ENCODE results near the gene ATL1.
"Not testable (repeated sequence)": the region's sequence is repeated elsewhere in the genome, so short reads cannot be mapped to it uniquely, and the experiment has no call there.

The ATL1 gene

GRCh38 chr14:50605766-50606165, 45.8 kb downstream of the ATL1 start:
- DNase-seq = no peak

- DNase-seq = no peak
These were observed 46.5 kb downstream of the ATL1 start for GRCh38 chr14:50606468-50606867.

GRCh38 chr14:50607181-50607580, 47.2 kb downstream of the ATL1 start:
- peak; percentile 68 for DNase-seq

- no peak for DNase-seq
These were observed 47.8 kb downstream of the ATL1 start for GRCh38 chr14:50607761-50608160.

GRCh38 chr14:50608302-50608851, 48.4 kb downstream of the ATL1 start:
- no peak for DNase-seq

GRCh38 chr14:50610465-50610864, 50.5 kb downstream of the ATL1 start:
- no peak for DNase-seq

GRCh38 chr14:50612806-50613205, 52.9 kb downstream of the ATL1 start:
- DNase-seq = no peak

- DNase-seq = no peak
These were observed 55.1 kb downstream of the ATL1 start for GRCh38 chr14:50615056-50615455.

- DNase-seq = no peak
These were observed 55.6 kb downstream of the ATL1 start for GRCh38 chr14:50615552-50615951.

- DNase-seq = no peak
These were observed 56.3 kb downstream of the ATL1 start for GRCh38 chr14:50616275-50616674.

GRCh38 chr14:50619569-50620141, 59.7 kb downstream of the ATL1 start:
- DNase-seq = no peak

GRCh38 chr14:50620341-50620740, 60.4 kb downstream of the ATL1 start:
- DNase-seq = no peak

- DNase-seq = no peak
These were observed 63.0 kb downstream of the ATL1 start for GRCh38 chr14:50622978-50623377.

- DNase-seq = no peak
These were observed 64.5 kb downstream of the ATL1 start for GRCh38 chr14:50624447-50624846.

- not testable (repeated sequence) for DNase-seq
These were observed 65.0 kb downstream of the ATL1 start for GRCh38 chr14:50624947-50625346.

GRCh38 chr14:50631408-50631821, 71.5 kb downstream of the ATL1 start:
- no peak for DNase-seq

GRCh38 chr14:50633954-50634353, 74.0 kb downstream of the ATL1 start:
- no peak for DNase-seq

GRCh38 chr14:50635141-50635540, 75.2 kb downstream of the ATL1 start:
- DNase-seq = no peak

GRCh38 chr14:50647282-50647681, 87.3 kb downstream of the ATL1 start:
- no peak for DNase-seq

GRCh38 chr14:50647753-50648152, 87.8 kb downstream of the ATL1 start:
- DNase-seq = no peak

- DNase-seq = no peak
These were observed 89.7 kb downstream of the ATL1 start for GRCh38 chr14:50649691-50650090.

- DNase-seq = no peak
These were observed 96.8 kb downstream of the ATL1 start for GRCh38 chr14:50656776-50657175.

GRCh38 chr14:50657753-50658152, 97.8 kb downstream of the ATL1 start:
- DNase-seq = no peak

- DNase-seq = no peak
These were observed 98.3 kb downstream of the ATL1 start for GRCh38 chr14:50658203-50658602.

- no peak for DNase-seq
These were observed 99.5 kb downstream of the ATL1 start for GRCh38 chr14:50659327-50659974.

Data from activated CD4-positive, alpha-beta T cell treated with anti-CD3 and anti-CD28 coated beads for 48 hours (primary cell).